CD8-positive, alpha-beta memory T cell (primary cell): ENCODE data around the gene CDC42EP4. TPM values are rescaled to one million over a fixed set of nuclear protein-coding genes. Genes with fewer than 3 reads are reported as not detected.

ENCODE experiments used
- CTCF ChIA-PET: fragments of 350-600 bp; sonication (Branson Sonifier 250); formaldehyde crosslinking; loops from one replicate; lab custom pipeline; 2021; ENCODE audit warnings: antibody characterized with exemption; lab: Charles Lee
- POLR2A ChIA-PET: fragments of 350-600 bp; sonication (Branson Sonifier 250); formaldehyde crosslinking; loops from one replicate; lab custom pipeline; 2021; ENCODE audit warnings: antibody characterized with exemption; lab: Charles Lee
- DNase-seq, 5 donors: peaks; one replicate each; pipeline versions ENCODE4 v3.0.0 to v3.0.0-alpha.2; 2020 to 2022; ENCODE audit warnings: mixed read lengths in 1 of 5
- H3K27ac ChIP-seq: one replicate; pipeline ENCODE4 v1.7.0; 2013; ENCODE audit warnings: low read depth, mild to moderate bottlenecking, low read length, moderate library complexity
- H3K27me3 ChIP-seq: 2 replicates; pipeline ENCODE4 v1.7.0; 2013; ENCODE audit warnings: low read length, mild to moderate bottlenecking; ENCODE audit not compliant: insufficient read depth, poor library complexity, severe bottlenecking
- H3K36me3 ChIP-seq: 2 replicates; pipeline ENCODE4 v1.7.0; 2013; ENCODE audit warnings: mild to moderate bottlenecking, low read length, moderate library complexity; ENCODE audit not compliant: insufficient read depth
- H3K4me1 ChIP-seq: 2 replicates; pipeline ENCODE4 v1.7.0; 2013; ENCODE audit warnings: mild to moderate bottlenecking, low read length, moderate library complexity; ENCODE audit not compliant: insufficient read depth
- H3K4me3 ChIP-seq: 2 replicates; pipeline ENCODE4 v1.7.0; 2013; ENCODE audit warnings: mild to moderate bottlenecking, low read length
- H3K9me3 ChIP-seq: 2 replicates; pipeline ENCODE4 v1.7.0; 2013; ENCODE audit warnings: mild to moderate bottlenecking, low read length
- H3K27ac Mint-ChIP-seq, 8 donors: one replicate each; pipeline ENCODE4 v1.8.0; 2020 to 2021; ENCODE audit warnings: mixed read lengths in 8 of 8, mild to moderate bottlenecking in 6 of 8, inconsistent platforms in 3 of 8, moderate library complexity in 3 of 8
- H3K27me3 Mint-ChIP-seq, 2 donors: one replicate each; pipeline ENCODE4 v1.8.0; 2020 to 2021; ENCODE audit warnings: mixed read lengths in 2 of 2, mild to moderate bottlenecking in 1 of 2, moderate library complexity in 1 of 2
- H3K36me3 Mint-ChIP-seq, 3 donors: one replicate each; pipeline ENCODE4 v1.8.0; 2020 to 2021; ENCODE audit warnings: mixed read lengths in 3 of 3, inconsistent platforms in 1 of 3, mild to moderate bottlenecking in 1 of 3
- H3K4me1 Mint-ChIP-seq, 3 donors: one replicate each; pipeline ENCODE4 v1.8.0; 2020 to 2021; ENCODE audit warnings: mixed read lengths in 3 of 3, inconsistent platforms in 1 of 3, mild to moderate bottlenecking in 1 of 3
- H3K4me3 Mint-ChIP-seq, 7 donors: one replicate each; pipeline ENCODE4 v1.8.0; 2020 to 2021; ENCODE audit warnings: mixed read lengths in 7 of 7, mild to moderate bottlenecking in 6 of 7, moderate library complexity in 4 of 7, inconsistent platforms in 2 of 7
- H3K9me3 Mint-ChIP-seq, 5 donors: one replicate each; pipeline ENCODE4 v1.8.0; 2020 to 2022; ENCODE audit warnings: mixed read lengths in 5 of 5, mild to moderate bottlenecking in 3 of 5, moderate library complexity in 2 of 5, inconsistent platforms in 1 of 5
- polyA plus RNA-seq: library from polyadenylated mRNA; unstranded; fragments of 300-500 nt; fragmentation: Illumina TruSeq; gene quantifications from one replicate; pipeline ENCODE4 v1.2.3, GENCODE V29; 2021
- total RNA-seq, 2 experiments: library from RNA; stranded (reverse); gene quantifications; one replicate each; pipeline ENCODE4 v1.2.3, GENCODE V29; 2021

Gene CDC42EP4
- total and polyA plus RNA-seq, 3 experiments from 2014 or later: 0.29 to 0.55 (median 0.47) TPM

DNA sequence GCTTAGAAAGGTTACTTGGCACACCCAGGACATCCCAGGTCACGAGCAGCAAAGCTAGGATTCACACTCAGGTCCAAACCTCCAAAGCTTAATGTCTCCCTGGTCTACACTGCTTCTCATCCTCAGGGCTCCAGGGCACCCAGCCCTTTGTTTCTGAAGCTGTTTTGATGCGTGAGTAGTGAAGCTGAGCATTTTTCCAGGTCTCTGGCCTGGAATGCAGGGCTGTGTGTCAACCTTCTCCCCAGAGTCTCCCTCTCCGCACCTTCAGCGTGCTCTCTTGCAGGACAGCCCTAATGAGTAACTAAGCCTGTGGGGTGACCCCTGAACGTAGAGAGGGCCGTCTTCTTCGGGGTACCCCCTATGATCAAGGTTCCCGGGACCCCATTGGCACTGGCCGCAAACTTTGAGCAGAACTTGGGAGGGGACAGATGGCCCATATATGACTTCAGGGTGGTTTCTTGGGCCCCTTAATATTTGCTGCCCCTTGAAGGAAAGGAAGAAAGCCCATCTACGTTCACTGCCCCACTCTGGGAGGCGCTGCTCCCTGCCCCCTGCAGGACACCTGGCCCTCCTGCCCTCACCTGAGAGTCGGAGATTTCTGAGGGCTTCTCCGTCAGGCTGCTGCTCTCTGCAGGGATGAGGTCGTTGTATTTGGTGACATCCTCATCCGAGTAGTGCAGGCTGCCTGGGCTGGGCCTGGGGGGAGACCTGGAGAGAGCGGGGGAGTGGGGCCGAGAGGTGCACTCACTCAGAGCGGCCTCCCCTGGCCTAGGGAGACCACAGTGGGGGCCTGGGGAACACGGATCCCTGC, 36.4 kb upstream of the CDC42EP4 start:
- CTCF ChIA-PET: interaction anchor here (1.3 to 1.7 kb wide), 3 partner anchors 21 to 23 kb away, joined by 3 to 7 read pairs (median 3); no protein-coding TSS in a partner anchor

DNA sequence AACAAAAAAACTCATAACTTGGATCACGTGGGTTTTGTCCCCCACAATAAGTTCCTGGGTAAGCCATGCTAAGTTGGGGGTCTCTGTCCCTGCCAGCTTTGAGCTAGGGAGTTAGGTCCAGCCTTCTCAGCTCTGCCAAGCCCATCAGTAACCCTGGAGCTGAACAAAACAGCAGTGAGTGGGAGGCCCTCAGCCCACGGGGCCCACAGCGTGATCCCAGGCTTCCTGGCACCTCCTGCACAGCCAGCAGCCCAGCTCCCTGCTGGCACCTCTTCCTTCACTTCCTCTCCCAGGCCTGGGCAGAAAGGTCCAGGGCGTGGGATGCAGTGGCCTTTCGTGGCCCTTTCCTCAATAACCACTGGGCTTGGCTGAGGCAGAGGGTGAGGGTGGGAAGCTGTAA, 35.5 kb upstream of the CDC42EP4 start:
- ChIA-PET POLR2A (no interaction called here), CTCF (interaction anchor here (1.3 to 1.6 kb wide), 2 partner anchors 22 to 24 kb away, joined by 3 to 7 read pairs; no protein-coding TSS in a partner anchor)
- Histone ChIP-seq H3K27me3 (no peaks in the 10 kb centered on the region), H3K4me3 (no peak overlapping the region), H3K4me1 (no peaks in the 10 kb centered on the region), H3K9me3 (no peaks in the 10 kb centered on the region), H3K27ac (no peak overlapping the region), H3K36me3 (no peaks in the 10 kb centered on the region)
- no peaks in the 10 kb centered on the region for H3K9me3 Mint-ChIP-seq
- no peak overlapping the region for H3K4me3 Mint-ChIP-seq
- H3K36me3 Mint-ChIP-seq: no peaks in the 10 kb centered on the region
- H3K27me3 Mint-ChIP-seq: peaks cover 0 to 4% of the 10 kb centered on the region in 2 donors
- DNase-seq: no peak
- no peak overlapping the region for H3K27ac Mint-ChIP-seq
- no peaks in the 10 kb centered on the region for H3K4me1 Mint-ChIP-seq

More for the DNA sequence above, 36.4 kb upstream of the CDC42EP4 start:
- H3K9me3 ChIP-seq: no peaks in the 10 kb centered on the region
- no peak overlapping the region for H3K4me3 ChIP-seq
- Mint-ChIP-seq H3K4me3 (no peak overlapping the region), H3K27ac (no peak overlapping the region), H3K4me1 (no peaks in the 10 kb centered on the region), H3K36me3 (no peaks in the 10 kb centered on the region), H3K9me3 (no peaks in the 10 kb centered on the region), H3K27me3 (peaks cover 0 to 4% of the 10 kb centered on the region in 2 donors)
- no peaks in the 10 kb centered on the region for H3K4me1 ChIP-seq
- H3K27ac ChIP-seq: no peak overlapping the region
- POLR2A ChIA-PET: no interaction called here
- no peaks in the 10 kb centered on the region for H3K27me3 ChIP-seq
- no peaks in the 10 kb centered on the region for H3K36me3 ChIP-seq
- no peak for DNase-seq

DNA sequence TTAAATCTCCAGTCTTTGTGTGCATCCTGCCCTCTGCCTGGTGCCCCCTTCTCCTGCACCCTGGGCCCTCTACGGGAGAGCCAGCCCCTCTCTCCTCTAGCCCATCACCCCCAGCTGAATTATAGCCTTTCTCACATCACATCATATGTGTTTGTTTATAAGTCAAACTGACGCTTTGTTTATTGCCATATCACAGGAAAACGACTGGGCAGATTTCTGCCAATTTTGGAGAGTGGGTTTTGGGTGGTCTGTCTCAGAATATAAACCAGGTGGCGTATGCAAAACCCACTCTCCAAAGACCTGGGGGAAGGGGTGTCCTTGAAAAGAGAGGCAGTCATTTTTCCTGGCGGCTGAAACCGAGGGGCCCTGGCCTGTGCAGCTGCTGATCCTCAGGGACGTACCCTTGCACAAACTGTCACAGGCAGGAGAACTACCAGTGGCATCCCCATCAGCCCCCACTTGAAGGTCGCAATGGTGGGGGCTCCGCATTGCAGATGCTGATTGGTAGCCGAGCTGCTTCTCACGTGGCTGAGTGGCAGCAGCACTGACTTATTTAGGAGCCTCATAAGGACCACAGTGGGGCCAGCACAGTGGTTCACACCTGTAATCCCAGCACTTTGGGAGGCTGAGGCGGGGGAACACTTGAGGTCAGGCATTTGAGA, 34.8 kb upstream of the CDC42EP4 start:
- Histone ChIP-seq H3K4me1 (no peaks in the 10 kb centered on the region), H3K9me3 (no peaks in the 10 kb centered on the region), H3K27ac (no peak overlapping the region), H3K27me3 (no peaks in the 10 kb centered on the region), H3K36me3 (no peaks in the 10 kb centered on the region), H3K4me3 (no peak overlapping the region)
- no peaks in the 10 kb centered on the region for H3K36me3 Mint-ChIP-seq
- H3K4me1 Mint-ChIP-seq: no peaks in the 10 kb centered on the region
- H3K9me3 Mint-ChIP-seq: no peaks in the 10 kb centered on the region
- DNase-seq: no peak
- peak overlapping the region in 1 of 8 donors; percentile 50 for H3K27ac Mint-ChIP-seq
- H3K4me3 Mint-ChIP-seq: no peak overlapping the region
- CTCF ChIA-PET: interaction anchor here (1.3 to 1.6 kb wide), 2 partner anchors 23 to 25 kb away, joined by 3 to 7 read pairs; no protein-coding TSS in a partner anchor
- peaks cover 0 to 4% of the 10 kb centered on the region in 2 donors for H3K27me3 Mint-ChIP-seq
- POLR2A ChIA-PET: no interaction called here

GRCh38 chr17:73343739-73344454, 32.1 kb upstream of the CDC42EP4 start:
- ChIA-PET POLR2A (no interaction called here), CTCF (no interaction called here)
- H3K4me1 ChIP-seq: no peaks in the 10 kb centered on the region
- DNase-seq: no peak
- H3K9me3 ChIP-seq: no peaks in the 10 kb centered on the region
- no peaks in the 10 kb centered on the region for H3K27me3 ChIP-seq
- no peak overlapping the region for H3K4me3 Mint-ChIP-seq
- H3K4me1 Mint-ChIP-seq: no peaks in the 10 kb centered on the region
- no peaks in the 10 kb centered on the region for H3K36me3 ChIP-seq
- H3K27ac Mint-ChIP-seq: no peak overlapping the region
- no peak overlapping the region for H3K4me3 ChIP-seq
- H3K27me3 Mint-ChIP-seq: peaks cover 0 to 4% of the 10 kb centered on the region in 2 donors
- no peaks in the 10 kb centered on the region for H3K9me3 Mint-ChIP-seq
- H3K27ac ChIP-seq: no peak overlapping the region
- H3K36me3 Mint-ChIP-seq: no peaks in the 10 kb centered on the region

DNA sequence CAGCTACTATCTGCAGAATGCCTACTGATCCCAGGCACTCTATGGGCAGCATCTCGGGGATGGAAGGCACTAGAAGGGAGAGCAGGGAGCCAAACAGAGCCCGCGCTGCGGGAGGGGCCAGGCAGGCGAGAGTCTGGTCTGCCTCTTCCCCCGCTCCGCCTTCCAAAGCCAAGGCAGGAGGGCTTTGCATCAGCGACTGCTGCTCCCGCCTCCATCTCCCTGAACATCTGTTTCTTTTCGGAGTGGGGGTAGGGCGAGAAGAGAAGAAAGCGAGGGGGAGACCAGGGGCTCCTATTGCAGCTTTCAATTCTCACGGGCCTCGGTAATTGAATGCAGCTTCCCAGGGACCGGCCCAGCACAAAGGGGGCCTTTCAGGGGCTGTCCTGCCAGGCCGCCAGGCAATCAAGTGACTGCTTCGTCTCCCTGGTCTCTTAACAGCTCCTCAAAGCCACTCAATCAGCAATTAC, 31.4 kb upstream of the CDC42EP4 start:
- Mint-ChIP-seq H3K4me3 (no peak overlapping the region), H3K9me3 (no peaks in the 10 kb centered on the region), H3K4me1 (no peaks in the 10 kb centered on the region), H3K36me3 (no peaks in the 10 kb centered on the region), H3K27ac (no peak overlapping the region), H3K27me3 (peaks cover 0 to 4% of the 10 kb centered on the region in 2 donors)
- Histone ChIP-seq H3K9me3 (no peaks in the 10 kb centered on the region), H3K36me3 (no peaks in the 10 kb centered on the region), H3K27me3 (no peaks in the 10 kb centered on the region), H3K4me3 (no peak overlapping the region), H3K27ac (no peak overlapping the region), H3K4me1 (no peaks in the 10 kb centered on the region)
- DNase-seq: no peak
- ChIA-PET CTCF (interaction anchor here (0.6 kb wide), 2 partner anchors 89 to 440 kb away, joined by 3 read pairs; no protein-coding TSS in a partner anchor), POLR2A (no interaction called here)

DNA sequence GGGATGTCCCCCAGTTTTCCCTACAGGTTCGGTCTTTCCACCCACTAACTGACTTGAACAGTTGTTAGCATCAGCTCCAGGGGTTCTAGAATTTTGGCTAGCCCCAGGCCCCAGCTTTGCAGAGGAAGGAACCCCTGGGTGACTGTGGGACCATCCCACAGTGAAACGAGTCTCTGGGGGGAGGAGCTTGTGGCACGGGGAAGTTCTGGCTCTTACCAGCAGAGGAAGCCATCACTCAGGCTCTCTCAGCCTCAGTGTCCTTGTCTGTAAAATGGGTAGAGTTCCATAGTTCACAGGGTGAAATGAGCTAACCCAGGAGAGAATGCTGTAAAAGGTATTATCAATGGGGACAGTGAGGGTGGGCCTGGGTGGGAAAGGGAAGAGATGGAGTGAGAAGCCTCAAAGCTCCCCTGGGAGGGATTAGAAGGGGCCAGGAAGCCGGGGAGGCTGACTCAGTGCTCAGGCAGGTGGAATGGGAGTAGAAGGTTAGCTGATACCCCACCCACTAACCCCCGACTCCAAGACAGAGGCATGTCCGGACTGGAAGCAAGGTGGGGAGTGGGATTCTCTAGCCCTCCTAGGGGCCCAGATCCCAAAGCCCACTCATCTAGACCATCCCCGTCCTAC, 30.9 kb upstream of the CDC42EP4 start:
- no peak for DNase-seq
- ChIA-PET POLR2A (no interaction called here), CTCF (interaction anchor here (0.6 kb wide), 2 partner anchors 88 to 440 kb away, joined by 3 read pairs; no protein-coding TSS in a partner anchor)
- Histone ChIP-seq H3K9me3 (no peaks in the 10 kb centered on the region), H3K4me1 (no peaks in the 10 kb centered on the region), H3K27me3 (no peaks in the 10 kb centered on the region), H3K36me3 (no peaks in the 10 kb centered on the region), H3K4me3 (no peak overlapping the region), H3K27ac (no peak overlapping the region)
- no peak overlapping the region for H3K4me3 Mint-ChIP-seq
- H3K36me3 Mint-ChIP-seq: no peaks in the 10 kb centered on the region
- no peaks in the 10 kb centered on the region for H3K4me1 Mint-ChIP-seq
- H3K27me3 Mint-ChIP-seq: peaks cover 0 to 4% of the 10 kb centered on the region in 2 donors
- no peaks in the 10 kb centered on the region for H3K9me3 Mint-ChIP-seq
- no peak overlapping the region for H3K27ac Mint-ChIP-seq

DNA sequence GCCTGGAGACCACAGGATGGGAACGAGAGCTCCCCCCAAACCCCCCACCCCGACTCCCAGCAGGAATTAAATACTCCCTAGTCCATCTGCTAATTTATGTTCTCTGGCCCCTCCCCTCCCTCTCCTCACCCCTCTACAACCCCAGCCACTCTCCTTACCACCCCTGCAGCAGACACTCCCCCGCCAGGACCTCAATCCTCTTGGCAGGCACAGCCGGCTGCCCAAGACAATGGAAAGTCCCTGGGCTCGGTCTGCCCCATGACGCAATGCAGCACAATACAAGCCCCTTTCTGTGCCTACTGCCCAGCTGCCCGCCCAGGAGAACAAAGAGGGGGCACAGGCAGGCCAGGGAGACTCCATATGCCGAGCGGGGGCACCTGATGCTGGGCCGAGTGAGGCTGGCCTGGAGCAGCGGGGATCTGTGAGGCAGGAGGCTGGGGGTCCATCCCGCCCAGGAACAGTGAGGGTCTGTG, 30.3 kb upstream of the CDC42EP4 start:
- H3K9me3 Mint-ChIP-seq: no peaks in the 10 kb centered on the region
- H3K27ac Mint-ChIP-seq: no peak overlapping the region
- POLR2A ChIA-PET: no interaction called here
- H3K27me3 Mint-ChIP-seq: peaks cover 0 to 4% of the 10 kb centered on the region in 2 donors
- no peaks in the 10 kb centered on the region for H3K4me1 ChIP-seq
- CTCF ChIA-PET: no interaction called here
- no peak for DNase-seq
- H3K27ac ChIP-seq: no peak overlapping the region
- H3K4me1 Mint-ChIP-seq: no peaks in the 10 kb centered on the region
- H3K9me3 ChIP-seq: no peaks in the 10 kb centered on the region
- H3K4me3 ChIP-seq: no peak overlapping the region
- no peaks in the 10 kb centered on the region for H3K36me3 Mint-ChIP-seq
- H3K27me3 ChIP-seq: no peaks in the 10 kb centered on the region
- H3K4me3 Mint-ChIP-seq: no peak overlapping the region
- H3K36me3 ChIP-seq: no peaks in the 10 kb centered on the region
